Epidermal melanocyte (primary cell): ENCODE results near the gene TUT1.
"Not testable (repeated sequence)": the region's sequence is repeated elsewhere in the genome, so short reads cannot be mapped to it uniquely, and the experiment has no call there.

Experiments used
- DNase-seq: peaks from one replicate; pipeline ENCODE4 v3.0.0; 2011; ENCODE audit warnings: low spot score; ENCODE audit not compliant: insufficient read length

The TUT1 gene

GRCh38 chr11:62591448-62592145, at the start of gene TUT1:
Gene TUT1, minus strand, starts transcription at chr11:62591523. Its CDS starts 38 bp downstream, at chr11:62591485.
- peak; percentile 92 for DNase-seq

- DNase-seq: no peak
Observed at GRCh38 chr11:62632492-62632891, 41.2 kb upstream of the TUT1 start.

DNA sequence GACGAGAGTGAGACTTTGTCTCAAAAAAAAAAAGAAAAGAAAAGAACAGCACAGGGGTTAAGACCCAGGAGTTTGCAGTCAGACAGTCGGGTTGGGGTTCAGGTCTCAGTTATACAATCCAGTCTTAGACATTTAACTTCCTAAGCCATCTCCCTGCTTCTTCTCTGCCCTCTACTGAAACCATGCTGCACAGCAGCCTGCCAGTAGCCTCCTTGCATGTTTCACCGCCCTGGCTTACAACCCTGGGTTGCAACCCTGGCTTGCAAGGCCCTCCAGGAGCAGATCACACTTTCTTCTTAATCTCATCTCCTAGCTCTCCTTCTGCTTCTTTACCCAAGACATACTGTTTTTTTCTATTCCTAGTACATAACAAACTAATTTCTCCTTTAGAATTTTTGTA, 36.4 kb upstream of the TUT1 start:
- DNase-seq: no peak

DNA sequence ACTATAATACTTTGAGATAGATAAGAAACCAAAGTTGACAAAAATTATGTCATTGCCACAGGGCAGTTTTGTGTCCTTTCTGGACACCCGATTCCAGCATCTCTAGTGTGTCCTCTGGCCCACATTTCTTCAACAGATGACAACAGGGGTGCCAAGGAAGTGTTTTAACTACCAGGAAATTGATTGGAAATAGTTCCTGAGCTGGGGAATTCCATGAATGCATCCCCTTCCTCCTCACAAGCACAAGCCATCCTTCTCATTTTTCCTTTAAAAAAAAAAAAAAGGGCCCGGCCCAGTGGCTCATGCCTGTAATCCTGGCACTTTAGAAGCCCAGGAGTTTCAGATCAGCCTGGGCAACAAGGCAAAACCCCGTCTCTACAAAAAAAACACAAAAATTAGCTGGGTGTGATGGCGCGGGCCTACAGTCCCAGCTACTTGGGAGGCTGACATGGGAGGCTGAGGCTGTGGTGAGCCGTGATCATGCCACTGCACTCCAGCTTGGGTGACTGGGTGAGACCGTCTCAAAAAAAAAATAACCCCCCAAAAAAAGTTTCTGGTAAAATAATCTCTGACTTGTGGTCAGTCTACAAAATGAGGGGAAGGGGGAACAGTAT, 31.3 kb upstream of the TUT1 start:
- no peak for DNase-seq

DNA sequence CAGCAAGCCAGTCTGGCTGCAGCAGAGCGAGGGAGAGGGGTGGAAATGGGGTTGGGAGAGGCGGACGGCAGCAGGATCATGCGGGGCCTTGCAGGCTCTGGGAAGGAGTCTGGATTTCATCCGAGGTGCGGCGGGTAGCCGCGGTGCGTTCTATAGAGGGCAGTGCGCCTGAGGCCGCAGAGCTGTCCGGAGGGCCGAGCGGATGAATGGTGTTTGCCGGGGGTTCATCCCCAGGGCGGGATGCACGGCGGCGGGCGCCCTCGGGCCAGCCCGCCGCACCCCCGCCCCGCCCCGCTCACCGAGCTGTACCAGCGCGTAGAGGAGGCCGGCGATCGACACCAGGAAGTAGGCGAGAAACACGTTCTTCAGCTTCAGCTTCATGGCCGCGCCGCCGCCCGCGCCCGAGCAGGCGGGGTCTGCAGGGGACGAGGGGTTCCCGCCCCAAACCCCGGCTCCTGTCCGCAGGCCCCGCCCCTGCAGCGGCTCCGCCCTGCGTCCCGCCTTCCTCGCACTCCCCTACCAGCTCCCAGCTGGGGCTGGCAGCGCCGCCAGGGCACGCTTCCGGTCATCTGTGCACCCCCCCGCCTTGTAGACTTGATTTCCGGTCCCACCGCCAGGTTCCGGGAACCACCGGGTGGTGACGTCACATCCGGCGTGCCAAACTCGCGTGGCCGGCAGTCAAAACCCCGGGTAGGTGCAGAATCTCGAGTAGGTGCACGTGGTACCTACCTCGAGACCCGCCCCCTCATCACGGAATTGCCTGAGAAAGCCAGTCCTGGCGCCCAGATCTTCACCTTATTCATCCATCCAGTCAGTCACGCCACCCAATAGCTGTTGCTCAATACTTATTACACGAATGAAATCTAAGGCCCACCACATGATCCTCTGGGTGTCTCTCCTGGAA, 30.5 kb upstream of the TUT1 start, which contains the start of gene B3GAT3:
Gene B3GAT3 (minus strand): TSS at position 420 of the 904 bp plus-strand sequence. CDS start 39 bp downstream, at position 381.
- peak; percentile 100 for DNase-seq

DNA sequence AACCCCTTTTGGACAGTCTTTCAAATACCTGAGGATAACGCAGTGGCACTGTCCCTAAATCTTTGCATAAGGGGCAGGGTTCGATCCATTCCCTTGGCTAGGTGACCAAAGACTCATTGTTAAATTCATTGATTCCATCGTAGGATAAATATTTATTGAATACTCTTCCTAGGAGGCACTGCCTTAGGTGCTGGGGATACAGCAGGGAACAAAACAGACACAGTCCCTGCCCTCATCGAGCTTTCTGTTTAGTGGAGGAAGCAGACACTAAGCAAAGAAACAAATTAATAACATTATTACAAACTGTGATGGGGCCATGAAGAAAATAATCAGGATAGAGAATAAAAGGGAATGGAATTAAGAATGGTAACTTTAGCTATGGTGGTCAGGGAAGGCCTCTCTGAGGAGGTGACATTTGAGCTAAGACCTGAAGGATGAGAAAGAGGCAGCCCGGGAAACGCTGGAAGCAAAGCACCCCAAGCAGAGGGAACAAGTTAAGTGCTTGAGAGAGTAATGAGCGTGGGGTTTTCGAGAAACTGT, 29.8 kb upstream of the TUT1 start:
- DNase-seq: no peak

DNA sequence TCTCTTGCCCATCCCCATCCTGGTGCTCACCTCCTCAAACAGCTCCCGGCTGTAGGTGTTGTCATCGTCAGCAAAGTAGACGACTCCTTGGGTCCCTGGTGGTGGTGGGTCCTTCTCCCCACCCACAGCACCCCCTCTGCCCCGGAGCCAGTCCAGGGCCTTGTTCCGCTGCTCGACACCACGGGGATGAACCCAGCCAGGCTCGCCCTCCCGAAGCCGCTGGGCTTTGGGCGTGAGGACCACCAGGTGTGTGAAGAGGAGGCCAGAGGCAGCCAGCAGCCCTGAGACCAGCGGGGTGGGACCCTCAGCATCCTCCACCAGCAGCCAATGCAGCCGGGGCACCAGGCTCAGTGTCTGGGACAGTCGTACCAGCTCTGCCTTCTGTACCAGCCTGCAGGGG, 25.6 kb upstream of the TUT1 start:
- DNase-seq: not testable (repeated sequence)

DNA sequence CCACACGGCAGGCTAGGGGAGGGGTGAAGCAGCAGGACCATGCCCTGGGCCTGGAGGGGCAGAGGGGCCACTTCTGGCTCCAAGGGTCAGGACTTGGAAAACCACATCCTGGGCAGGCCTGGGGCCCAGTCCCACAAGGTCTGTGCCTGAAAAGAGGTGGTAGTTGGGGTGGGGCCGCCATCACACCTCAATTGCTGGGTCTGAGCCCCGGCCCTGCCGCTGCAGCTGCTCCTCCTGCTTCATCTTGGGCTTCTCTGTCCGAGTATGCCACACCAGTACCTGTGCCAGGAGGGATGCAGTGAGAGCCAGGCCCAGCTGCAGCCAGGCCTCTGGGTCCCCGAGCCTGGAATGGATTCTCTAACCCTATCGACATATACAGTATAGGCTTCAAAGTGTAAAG, 24.2 kb upstream of the TUT1 start:
- DNase-seq: no peak

DNA sequence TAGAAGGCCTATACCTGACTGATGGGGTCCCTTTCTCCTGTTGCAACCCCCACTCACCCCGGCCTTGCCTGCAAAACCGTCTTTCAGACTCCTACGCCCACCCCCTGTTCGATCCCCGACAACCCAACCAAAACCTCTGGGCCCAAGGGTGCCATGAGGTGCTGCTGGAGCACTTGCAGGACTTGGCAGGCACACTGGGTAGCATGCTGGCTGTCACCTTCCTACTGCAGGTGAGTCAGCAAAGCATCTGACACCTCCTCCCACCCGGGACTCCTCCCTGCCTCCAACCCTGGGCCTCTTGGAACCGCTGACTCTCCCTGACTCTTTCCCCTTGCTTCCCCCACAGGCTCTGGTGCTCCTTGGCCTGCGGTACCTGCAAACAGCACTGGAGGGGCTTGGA, 23.0 kb upstream of the TUT1 start:
- DNase-seq: no peak

GRCh38 chr11:62613291-62613778, 22.0 kb upstream of the TUT1 start:
- no peak for DNase-seq

- DNase-seq: peak; percentile 90
Observed at GRCh38 chr11:62612366-62613290, 21.3 kb upstream of the TUT1 start, which contains the start of the genes EML3 and ROM1. Gene EML3, minus strand, starts transcription at chr11:62612775. Its CDS starts 318 bp downstream, at chr11:62612457. Gene ROM1, plus strand, starts transcription at chr11:62613257. Its CDS starts 25 bp downstream, at chr11:62613282.

DNA sequence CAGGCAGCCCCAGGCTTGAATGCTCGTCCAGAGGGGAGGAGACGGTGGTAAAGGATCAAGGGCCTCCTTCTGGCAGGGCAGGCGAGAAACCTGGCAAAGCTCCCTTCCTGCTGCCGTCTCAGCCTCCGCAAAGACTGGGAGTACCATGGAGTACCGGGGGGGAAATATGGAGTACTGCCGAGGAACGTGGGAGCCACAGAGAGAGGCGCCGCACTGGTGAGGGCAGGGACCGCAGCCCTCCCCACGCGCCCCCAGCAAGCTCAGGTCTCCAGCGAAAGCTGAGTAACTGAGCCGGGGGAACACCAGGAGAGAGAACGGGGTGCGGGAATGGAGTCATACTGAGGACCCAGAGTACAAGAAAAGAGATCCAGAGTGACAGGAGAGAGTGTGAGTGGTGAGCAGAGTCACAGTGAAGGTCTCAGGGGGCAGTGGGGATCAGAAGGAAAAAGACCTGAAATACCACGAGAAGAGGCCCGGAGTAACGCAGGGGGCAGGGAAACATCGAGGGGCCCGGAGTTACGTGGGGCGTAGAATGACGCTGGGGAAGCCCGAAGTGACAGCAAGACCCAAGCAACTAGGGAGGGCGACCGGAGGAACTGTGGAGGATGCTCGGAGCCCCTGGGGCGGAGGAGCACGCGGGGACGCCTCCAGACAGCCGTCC, 20.5 kb upstream of the TUT1 start:
- no peak for DNase-seq

- no peak for DNase-seq
Observed at GRCh38 chr11:62610814-62611704, 19.7 kb upstream of the TUT1 start.

DNA sequence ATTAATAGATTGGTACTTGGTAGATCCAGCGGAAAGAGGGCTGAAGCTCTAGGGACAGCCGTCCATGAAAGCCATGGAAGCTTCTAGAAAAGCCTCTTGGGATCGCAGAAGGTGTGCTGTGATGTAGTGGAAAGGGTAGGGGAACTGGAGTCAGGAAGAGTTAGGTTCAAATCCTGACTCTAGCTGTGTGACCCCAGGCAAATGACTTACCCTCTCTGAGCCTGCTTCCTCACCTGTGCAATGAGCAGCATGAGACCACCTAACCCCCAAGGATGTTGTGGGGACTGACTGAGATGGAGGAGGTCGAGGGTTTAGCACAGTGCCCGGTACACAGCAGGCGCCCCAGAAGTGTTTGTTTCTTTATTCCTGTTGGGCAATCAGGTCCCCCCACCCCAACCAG, 19.1 kb upstream of the TUT1 start:
- no peak for DNase-seq

- DNase-seq: no peak
Observed at GRCh38 chr11:62608776-62609175, 17.5 kb upstream of the TUT1 start.

DNA sequence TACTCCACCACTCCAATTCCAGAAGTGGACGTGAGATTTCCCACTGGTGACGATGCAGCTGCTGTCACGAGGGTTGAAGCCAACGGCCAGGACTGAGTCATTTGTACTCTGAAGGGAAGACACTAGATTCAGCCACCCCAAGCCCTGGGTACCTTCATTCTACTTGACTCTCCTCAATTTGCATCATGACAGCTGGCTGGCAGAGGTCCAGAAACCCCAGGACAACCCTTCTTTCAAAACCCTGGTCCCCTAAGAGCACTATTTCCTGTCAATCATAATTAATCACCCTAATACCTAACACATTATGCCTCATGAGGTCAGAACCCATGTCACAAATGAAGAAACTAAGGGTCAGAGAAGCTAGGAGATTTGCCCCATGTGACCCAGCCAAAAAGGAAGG, 16.4 kb upstream of the TUT1 start:
- DNase-seq: no peak

- DNase-seq: no peak
Observed at GRCh38 chr11:62605902-62606301, 14.6 kb upstream of the TUT1 start.

DNA sequence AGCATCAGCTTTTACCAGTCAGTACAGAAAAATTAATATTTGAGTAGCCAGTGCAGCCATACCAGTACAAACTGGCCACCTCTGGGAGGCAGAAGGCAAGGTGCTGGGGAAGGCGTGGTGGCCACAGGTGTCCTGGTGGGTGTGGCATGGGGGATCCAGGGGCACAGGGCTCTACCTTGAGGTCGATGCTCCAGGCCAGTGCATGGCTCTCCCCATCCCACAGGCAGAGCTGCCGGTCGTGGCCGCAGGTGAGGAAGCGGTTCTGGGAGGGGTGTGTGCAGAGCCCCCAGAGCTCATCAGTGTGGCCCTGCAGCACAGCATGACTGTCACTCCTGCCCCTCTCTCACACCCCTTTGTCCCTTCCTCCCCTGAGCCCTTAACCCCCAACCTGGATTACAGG, 14.1 kb upstream of the TUT1 start:
- no peak for DNase-seq
